GM13976 (cell line): ENCODE measurements around the gene FOXP1.
A peak's percentile ranks its signal among the peaks of the same experiment; 100 is the strongest.

Source experiments
- DNase-seq: peaks from one replicate; pipeline ENCODE4 v3.0.0; 2012; ENCODE audit warnings: low spot score
- in situ Hi-C: fragments of 300-500 bp; cut with MboI; formaldehyde crosslinking; loops from one replicate; pipeline ENCODE4 v1.12.0; 2022; ENCODE audit warnings: low sequenced_read_pairs, mixed read lengths, inconsistent platforms; ENCODE audit not compliant: unreplicated experiment
- TF ChIP-seq, protein P1 (sequence below): IDR thresholded peaks from 2 replicates; pipeline ENCODE4 v1.5.1; 2012; ENCODE audit warnings: borderline replicate concordance, mild to moderate bottlenecking; ENCODE audit not compliant: insufficient read depth; ENCODE audit errors: extremely low read depth, missing control alignments, control extremely low read depth

The FOXP1 gene

DNA sequence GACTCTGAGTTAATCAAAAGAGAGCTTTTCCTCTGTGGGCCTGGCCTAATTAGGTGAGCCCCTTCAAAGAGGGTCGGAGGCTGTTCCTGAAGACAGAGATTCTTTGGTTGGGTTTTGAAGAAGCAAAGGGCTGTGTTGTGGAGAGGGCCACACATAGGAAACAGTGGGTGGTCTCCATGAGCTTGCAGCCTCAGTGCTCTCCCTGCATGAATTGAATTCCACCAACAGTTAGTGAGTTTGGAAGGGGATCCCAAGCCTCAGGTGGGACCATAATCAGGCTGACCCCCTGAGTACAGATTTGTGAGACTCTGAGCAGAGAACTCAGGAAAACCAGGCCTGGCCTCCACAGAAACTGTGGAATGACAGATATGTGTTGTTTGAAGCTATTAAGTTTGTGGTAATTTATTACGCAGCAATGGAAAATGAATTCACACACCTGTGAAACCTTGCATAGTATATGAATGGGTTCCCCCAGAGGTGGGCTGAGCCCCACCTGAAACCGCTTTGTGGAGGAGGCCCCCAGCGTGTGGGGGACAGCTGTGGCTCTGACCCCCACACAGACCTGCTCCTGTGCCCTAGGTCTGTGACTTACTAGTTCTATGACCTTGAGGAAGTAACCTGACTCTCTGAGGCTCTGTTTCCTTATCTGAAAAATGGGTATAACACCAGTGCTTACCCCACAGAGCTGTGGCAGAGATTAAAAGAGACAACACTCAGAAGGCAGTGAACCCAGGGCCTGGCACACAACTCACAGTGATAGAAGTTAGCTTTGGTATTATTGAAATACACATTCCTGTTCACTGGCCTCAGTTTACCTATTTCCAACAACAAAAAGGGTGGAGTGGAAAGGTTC is 431.3 kb downstream of the FOXP1 start:
- in situ Hi-C loops: no loop called here
- DNase-seq: no peak
- TF ChIP-seq, protein P1, sequence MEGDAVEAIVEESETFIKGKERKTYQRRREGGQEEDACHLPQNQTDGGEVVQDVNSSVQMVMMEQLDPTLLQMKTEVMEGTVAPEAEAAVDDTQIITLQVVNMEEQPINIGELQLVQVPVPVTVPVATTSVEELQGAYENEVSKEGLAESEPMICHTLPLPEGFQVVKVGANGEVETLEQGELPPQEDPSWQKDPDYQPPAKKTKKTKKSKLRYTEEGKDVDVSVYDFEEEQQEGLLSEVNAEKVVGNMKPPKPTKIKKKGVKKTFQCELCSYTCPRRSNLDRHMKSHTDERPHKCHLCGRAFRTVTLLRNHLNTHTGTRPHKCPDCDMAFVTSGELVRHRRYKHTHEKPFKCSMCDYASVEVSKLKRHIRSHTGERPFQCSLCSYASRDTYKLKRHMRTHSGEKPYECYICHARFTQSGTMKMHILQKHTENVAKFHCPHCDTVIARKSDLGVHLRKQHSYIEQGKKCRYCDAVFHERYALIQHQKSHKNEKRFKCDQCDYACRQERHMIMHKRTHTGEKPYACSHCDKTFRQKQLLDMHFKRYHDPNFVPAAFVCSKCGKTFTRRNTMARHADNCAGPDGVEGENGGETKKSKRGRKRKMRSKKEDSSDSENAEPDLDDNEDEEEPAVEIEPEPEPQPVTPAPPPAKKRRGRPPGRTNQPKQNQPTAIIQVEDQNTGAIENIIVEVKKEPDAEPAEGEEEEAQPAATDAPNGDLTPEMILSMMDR: no peak

DNA sequence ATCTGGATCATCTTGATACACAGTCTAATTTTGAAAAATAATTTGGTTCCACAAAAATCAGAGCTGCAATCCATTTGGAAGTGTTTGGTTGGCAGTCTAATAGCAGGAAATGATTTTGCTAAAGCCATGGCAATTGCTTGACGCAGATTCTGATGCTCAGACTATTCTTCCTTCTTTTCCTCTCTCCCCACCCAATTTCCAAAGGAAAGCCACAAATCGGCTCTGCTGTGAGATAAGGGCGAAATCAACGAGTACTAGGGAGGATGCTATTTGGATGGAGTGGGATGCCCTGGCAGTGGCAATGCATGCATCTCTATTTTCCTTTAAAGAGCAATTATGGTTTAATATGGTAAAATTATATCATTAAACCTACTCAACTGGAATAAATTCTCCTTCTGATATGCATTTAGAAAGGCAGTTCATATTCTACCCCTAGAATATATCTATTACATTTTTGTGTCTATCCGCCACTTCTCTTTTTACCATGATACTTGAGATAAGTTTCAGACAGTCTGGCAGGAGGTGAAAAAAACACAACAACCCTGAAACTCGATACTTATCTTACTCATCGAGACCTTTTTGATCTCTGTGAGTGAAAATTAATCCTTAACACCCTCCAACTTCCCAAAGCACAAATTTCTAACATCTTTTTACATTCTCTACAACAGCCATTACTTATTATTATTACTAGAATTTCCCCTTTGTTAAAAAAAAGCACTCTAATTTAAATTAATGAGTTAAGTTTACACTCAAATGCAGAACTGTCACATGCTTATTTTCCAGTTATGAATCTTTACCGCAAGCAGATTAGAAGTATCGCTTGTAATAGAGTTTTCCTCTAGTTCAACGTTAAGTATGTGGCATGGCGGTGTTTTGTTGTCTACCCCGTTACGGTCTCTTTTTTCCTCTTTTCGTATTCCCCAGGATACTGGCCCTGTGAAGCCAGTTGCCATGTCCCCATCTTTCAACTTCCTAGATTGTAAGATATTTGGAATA is 433.3 kb downstream of the FOXP1 start:
- in situ Hi-C loops: no loop called here
- DNase-seq: peak; percentile 13
- TF ChIP-seq, protein P1: no peak

DNA sequence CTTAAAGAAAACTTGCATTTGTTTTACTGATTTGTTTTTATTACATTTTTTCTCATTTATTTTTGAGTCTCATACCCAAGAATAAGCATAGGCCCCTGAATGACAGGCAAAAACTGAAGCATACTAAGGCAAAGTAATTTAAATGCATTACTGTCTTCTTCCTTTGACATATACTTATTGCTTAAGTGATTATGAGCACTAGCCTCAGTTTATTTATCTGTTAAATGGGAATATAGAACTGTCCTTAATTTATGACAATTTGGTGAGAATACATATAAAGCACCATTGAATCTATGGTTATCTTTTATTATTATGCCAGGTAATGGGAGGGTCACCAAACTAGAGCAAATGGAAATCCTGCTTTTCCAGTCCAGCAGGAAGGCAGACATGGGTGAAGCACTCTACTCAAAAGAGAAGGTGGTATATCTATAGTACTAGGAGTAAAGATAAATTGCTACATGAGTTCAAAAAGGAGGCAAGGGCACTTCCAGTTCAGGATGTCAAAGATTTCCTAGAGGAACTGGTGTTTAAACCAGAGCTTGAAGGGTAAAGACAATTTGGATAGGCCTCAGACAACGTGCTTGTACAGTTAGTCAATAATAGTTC is 435.0 kb downstream of the FOXP1 start:
- in situ Hi-C loops: no loop called here
- no peak for DNase-seq
- TF ChIP-seq, protein P1: no peak

DNA sequence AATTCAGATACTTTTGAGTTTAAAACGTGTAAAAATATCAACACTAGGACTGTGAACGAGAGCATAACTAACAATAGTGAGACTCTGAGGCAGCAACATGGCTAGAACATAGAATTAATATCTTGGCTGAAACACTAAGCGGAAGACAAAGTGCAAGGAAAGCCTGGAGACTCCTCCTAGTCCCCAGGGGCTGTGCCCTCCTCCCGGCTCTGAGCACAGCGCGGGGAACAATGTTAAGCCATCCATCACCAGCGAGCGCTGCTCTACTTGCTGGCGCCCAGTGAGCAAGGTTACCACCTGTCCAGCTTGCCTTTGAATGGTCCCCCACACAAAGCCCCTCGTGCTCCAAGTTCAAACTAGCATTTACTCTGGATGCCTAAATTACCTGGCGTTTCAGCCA is 436.9 kb downstream of the FOXP1 start:
- in situ Hi-C loops: no loop called here
- DNase-seq: no peak
- TF ChIP-seq, protein P1: no peak

DNA sequence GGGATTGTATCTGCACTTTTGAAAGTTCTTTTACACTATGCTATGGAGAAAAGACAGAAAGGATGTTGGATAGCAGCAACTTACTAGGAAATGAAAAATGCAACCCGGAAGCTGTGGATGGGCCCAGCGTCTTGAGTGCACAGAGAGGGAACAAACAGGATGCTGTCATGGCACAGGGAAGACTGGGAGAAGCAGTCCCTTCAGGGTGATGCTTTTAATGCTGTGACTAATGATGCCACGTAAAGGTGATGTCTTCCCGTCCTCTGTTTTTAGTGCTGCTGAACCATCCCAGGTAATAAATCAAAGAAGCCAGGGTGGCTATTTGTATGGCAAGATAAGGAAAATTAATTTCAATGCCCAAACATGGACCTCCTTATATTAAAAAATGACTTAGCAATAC is 437.6 kb downstream of the FOXP1 start:
- DNase-seq: no peak
- in situ Hi-C loops: no loop called here

More for the DNA sequence above, 437.6 kb downstream of the FOXP1 start:
- TF ChIP-seq, protein P1: no peak
